ENCODE results near the gene MIB1.

The MIB1 gene

GRCh38 chr18:21900605-21901352 lies 160.2 kb downstream of the MIB1 start:
- no peak for DNase-seq

GRCh38 chr18:21901423-21901945 lies 160.9 kb downstream of the MIB1 start:
- DNase-seq, result no peak

DNA sequence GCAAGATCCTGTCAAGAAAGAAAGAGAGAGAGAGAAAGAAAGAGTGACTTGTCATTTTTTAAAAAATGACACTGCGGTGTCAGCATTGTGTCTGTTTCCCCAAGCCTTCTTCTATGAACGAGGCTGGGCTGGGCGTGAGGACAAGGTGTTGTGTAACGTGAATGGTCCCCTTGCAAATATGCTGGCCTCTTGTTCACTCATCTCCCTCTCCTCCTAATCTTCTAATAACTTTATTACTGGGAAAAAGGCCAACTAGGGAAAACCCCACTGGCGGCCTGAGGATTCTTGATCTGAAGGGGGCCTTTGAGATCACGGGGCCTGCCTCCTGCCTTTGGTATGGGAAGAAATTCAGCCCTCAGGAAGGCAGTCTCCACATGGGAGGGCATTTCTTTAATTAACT lies 163.1 kb downstream of the MIB1 start:
- DNase-seq, result no peak

- DNase-seq, result no peak
Observed at GRCh38 chr18:21904856-21905255, 164.3 kb downstream of the MIB1 start.

DNA sequence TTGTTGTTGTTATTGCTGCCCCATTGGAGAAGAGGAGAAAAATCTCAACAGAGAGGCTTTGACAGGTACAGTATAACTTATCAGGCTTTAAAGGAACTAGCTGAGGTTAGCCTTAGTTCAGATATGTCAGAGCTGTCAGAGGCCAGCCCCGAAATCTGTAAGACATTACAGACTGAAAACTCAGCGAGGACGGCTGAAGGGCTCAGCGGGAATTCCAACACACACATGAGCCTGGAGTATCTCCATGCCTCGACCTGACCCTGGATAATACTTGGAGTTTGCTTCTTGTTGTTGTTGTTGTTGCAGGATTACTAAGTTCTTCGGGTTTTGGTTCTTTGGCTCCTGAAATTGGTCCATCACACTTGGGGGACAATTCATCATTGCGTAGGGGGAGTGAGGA lies 166.9 kb downstream of the MIB1 start:
- no peak for DNase-seq

DNA sequence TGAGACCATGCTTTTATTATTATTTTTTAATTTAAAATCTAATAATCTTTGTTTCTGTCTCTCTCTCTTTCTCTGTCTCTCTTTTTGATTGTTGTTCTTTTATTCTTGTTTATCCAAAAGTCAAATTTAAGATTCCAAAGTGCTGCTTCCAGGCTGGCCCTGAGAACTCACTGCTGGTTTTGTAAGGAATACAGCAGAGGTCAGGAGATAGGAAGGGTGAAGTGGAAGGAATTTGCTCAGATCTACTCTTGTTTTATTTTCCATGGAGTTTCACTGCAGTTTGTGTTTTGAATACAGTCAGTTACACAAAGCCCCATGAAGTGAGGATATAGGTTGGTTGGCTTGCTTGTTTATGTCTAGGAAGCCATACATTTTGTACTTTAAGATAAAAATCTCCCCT lies 168.1 kb downstream of the MIB1 start:
- DNase-seq, result no peak

DNA sequence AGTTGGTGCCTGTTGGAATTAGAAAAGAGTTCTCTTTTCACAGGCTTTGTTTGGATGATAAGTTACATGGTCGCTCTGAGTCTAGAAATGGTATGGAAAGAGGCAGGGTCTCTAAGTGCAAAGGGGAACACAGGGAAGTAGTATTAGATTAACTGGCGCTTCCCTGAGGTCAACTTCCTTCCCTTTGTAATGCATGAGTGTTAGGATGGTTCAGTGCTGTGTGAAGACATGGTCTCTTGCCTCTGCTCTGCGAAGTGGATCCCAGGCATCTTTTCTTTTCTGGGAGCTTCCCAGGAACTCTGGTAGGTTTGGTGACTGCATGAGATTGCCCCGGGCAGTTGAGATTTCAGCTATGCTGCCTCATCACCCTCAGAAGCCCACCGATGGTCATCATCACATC lies 170.3 kb downstream of the MIB1 start:
- no peak for DNase-seq

GRCh38 chr18:21911551-21911950 lies 171.0 kb downstream of the MIB1 start:
- no peak for DNase-seq

DNA sequence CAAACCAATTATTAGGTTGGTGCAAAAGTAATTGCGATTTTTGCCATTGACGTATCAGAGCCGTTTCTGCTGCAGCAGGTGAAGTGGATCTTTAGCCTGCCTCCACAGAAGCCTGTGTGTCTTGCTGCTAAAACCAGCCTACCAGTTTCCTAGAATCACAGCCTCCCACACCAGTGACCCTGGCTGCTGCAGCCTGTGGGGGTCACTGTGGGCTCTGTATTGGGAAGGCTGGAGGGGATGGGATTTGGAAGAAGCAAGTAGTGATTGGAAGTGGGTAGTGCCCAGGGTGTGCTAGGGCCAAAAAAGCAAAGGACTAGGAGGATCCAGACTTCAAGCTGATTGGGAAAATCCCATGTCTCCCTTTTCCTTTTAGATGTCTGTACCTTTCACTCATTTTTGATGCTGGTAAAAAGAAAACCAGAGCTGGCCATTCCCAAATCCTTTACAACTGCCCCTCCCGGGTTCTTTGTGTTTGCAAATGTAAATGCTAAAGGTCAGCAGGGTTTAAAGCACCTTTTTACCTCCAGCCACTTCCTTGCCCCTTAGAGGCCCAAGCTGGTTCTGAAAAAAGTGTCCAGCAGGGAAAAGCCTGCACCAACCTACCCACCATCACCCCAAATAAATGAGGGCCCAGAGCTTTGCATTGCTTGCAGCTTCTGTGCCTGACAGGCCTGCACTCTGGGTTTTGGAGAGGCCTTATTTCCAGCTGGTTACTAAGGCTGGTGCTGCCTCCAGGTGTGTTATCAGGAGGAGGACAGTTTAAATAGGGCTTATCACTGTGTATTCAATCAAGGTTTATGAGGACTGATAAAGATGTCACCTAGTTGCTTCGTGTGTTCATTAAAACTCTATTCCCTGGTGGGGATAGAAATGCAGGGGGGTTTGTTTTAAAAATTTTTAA lies 172.0 kb downstream of the MIB1 start:
- no peak for DNase-seq

DNA sequence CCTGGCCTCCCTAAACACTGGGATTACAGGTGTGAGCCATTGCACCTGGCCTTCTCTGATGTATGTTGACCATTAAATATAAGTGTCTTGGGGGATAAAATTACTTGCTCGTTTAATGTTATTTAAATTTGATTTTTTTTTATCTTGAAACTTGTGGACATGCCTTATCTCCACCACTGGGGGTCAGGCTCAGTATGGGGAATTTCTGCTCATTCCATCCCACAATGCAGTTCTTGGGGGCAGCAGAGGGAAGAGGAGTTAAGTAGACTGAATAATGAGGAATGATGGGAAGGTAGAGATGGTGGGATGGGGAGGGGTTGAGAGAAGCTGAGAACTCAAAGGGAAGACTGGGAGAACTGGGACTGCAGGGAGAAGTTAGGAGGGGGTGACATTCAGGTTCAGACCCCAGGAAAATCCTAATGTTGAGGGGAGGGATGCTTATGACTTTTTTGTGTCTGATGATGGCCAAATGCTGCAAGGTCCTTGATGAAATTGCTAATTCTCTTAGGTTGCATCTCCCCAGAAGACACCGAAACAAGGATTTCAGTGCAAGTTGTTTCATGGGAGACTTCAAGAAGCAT lies 174.2 kb downstream of the MIB1 start:
- DNase-seq, result no peak

GRCh38 chr18:21915546-21915945 lies 175.0 kb downstream of the MIB1 start:
- no peak for DNase-seq

DNA sequence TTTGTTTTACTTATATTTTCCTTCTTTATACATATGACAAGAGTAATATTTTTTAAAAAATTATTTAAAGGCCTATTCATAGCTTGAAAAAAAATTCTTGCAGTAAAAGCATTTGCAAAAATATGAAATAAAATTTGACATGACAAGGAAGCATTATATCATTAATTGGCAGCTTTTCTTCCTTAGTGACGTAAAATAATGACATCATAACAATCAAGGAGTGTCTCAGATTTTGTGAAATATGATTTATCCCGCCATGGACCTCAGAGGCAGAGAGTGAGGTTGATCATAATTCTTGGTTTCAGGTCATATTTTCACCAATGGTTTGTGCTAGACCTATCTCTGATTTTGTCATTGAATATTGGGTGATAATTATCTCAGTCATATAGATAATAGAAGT lies 176.0 kb downstream of the MIB1 start:
- no peak for DNase-seq

- no peak for DNase-seq
Observed at GRCh38 chr18:21918693-21919092, 178.1 kb downstream of the MIB1 start.
